Measurements from ENCODE around the gene WDR6.

DNA sequence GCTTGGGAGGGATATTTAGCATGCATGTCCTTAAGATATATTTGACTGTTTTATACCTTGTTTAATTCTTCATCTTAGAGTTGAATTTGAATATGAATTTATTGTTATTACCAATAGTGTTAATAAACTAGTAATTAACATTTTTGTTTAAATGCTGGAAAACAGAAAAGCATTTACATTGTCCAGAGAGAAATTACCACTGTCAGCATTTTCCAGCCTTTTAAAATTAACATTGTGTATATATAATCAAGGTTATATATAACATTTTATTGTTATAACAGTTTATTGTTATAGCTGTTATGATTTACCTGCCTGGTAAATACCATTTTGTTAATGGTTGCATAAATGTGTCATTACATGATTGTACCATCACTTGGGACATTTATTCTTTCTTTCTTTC, 25.2 kb upstream of the WDR6 start:
- TF ChIP-seq CTCF (IDR thresholded peaks at IDR 0.05) = no peak
- no peak for TF ChIP-seq POLR2A (IDR thresholded peaks at IDR 0.05)
